WTC11 (cell line): ENCODE data around the gene DSC3.
"Not testable (repeated sequence)": the region's sequence is repeated elsewhere in the genome, so short reads cannot be mapped to it uniquely, and the experiment has no call there.

Source experiments
- CREB1 ChIP-seq: sonication (generic); formaldehyde crosslinking; IDR thresholded peaks from 2 replicates; pipeline ENCODE4 v1.8.0; 2023; ENCODE audit warnings: mild to moderate bottlenecking, missing genetic modification reagents
- CTCF ChIP-seq: fragments of 200-600 bp; IDR thresholded peaks from 2 replicates; pipeline ENCODE4 v1.8.0; 2022; ENCODE audit warnings: antibody characterized with exemption
- MXD4 ChIP-seq: fragments of 250-450 bp; sonication (Bioruptor Pico); IDR thresholded peaks from 2 replicates; pipeline ENCODE4 v1.8.0; 2021; ENCODE audit warnings: mild to moderate bottlenecking, moderate library complexity, borderline replicate concordance
- NFE2L1 ChIP-seq: sonication (generic); formaldehyde crosslinking; IDR thresholded peaks from 2 replicates; pipeline ENCODE4 v1.8.1; 2023; ENCODE audit warnings: missing genetic modification reagents
- NR2C2 ChIP-seq: sonication (generic); formaldehyde crosslinking; IDR thresholded peaks from 2 replicates; pipeline ENCODE4 v1.8.0; 2022; ENCODE audit warnings: mild to moderate bottlenecking, missing genetic modification reagents
- SP1 ChIP-seq: sonication (generic); formaldehyde crosslinking; conservative IDR thresholded peaks from 2 replicates; pipeline ENCODE4 v1.8.1; 2022; ENCODE audit warnings: missing genetic modification reagents

GRCh38 chr18:30978091-30978490, 64.5 kb downstream of the DSC3 start:
- TF ChIP-seq CTCF; NFE2L1 (CRISPR knock-in tag); NR2C2; MXD4 (CRISPR knock-in tag); CREB1; SP1: not testable (repeated sequence)
